GM12878 (cell line): ENCODE measurements around the gene ROM1. TPM values are rescaled to one million over a fixed set of nuclear protein-coding genes. Genes with fewer than 3 reads are reported as not detected.

Source experiments
- CHD2 ChIP-seq: IDR thresholded peaks from 2 replicates; pipeline ENCODE4 v1.6.1; 2011; ENCODE audit warnings: low read depth, low read length, improper control_type of control experiment, borderline replicate concordance
- FOS ChIP-seq: IDR thresholded peaks from 3 replicates; pipeline ENCODE4 v1.6.1; 2011; ENCODE audit warnings: borderline replicate concordance; ENCODE audit not compliant: insufficient read length; ENCODE audit errors: extremely low read depth
- HDAC6 ChIP-seq: fragments of 200-600 bp; sonication (generic); IDR thresholded peaks from one replicate; pipeline ENCODE4 v1.8.0; 2017; ENCODE audit warnings: antibody characterized with exemption; ENCODE audit not compliant: unreplicated experiment
- IKZF1 ChIP-seq: fragments of 450-650 bp; conservative IDR thresholded peaks from 2 replicates; pipeline ENCODE4 v1.6.1; 2017; ENCODE audit warnings: antibody characterized with exemption, mild to moderate bottlenecking
- IKZF2 ChIP-seq, 2 experiments: fragments of 450-650 bp; IDR thresholded peaks; 2 replicates each; pipeline ENCODE4 v1.6.1; 2017; ENCODE audit warnings: mild to moderate bottlenecking in 2 of 2, moderate library complexity in 2 of 2
- MYC ChIP-seq: IDR thresholded peaks from 2 replicates; pipeline ENCODE4 v1.6.1; 2011; ENCODE audit warnings: mild to moderate bottlenecking, low read length, moderate library complexity, inconsistent platforms; ENCODE audit not compliant: insufficient read depth, insufficient replicate concordance, insufficient read length, severe bottlenecking
- NFYB ChIP-seq: IDR thresholded peaks from 2 replicates; pipeline ENCODE4 v1.6.1; 2011; ENCODE audit warnings: low read depth, mild to moderate bottlenecking, low read length, improper control_type of control experiment, moderate library complexity; ENCODE audit not compliant: insufficient read depth
- POU2F2 ChIP-seq: IDR thresholded peaks from 3 replicates; pipeline ENCODE4 v1.6.1; 2011; ENCODE audit warnings: low read depth, mild to moderate bottlenecking, low read length, borderline replicate concordance
- RFX5 ChIP-seq: IDR thresholded peaks from 2 replicates; pipeline ENCODE4 v1.6.1; 2011; ENCODE audit warnings: low read depth, low read length, improper control_type of control experiment
- SMARCA5 ChIP-seq: fragments of 450-650 bp; IDR thresholded peaks from 2 replicates; pipeline ENCODE4 v1.6.1; 2017; ENCODE audit warnings: mild to moderate bottlenecking
- SREBF1 ChIP-seq: IDR thresholded peaks from 2 replicates; pipeline ENCODE4 v1.6.1; 2012; ENCODE audit warnings: mild to moderate bottlenecking, low read length
- TAF1 ChIP-seq: IDR thresholded peaks from 2 replicates; pipeline ENCODE4 v1.6.1; 2011; ENCODE audit warnings: mild to moderate bottlenecking, low read depth, low read length, borderline replicate concordance
- TARDBP ChIP-seq: IDR thresholded peaks from 2 replicates; pipeline ENCODE4 v1.6.1; 2016; ENCODE audit warnings: borderline replicate concordance
- WRNIP1 ChIP-seq: IDR thresholded peaks from 2 replicates; pipeline ENCODE4 v1.6.1; 2011; ENCODE audit warnings: low read depth, low read length, improper control_type of control experiment, borderline replicate concordance
- YY1 ChIP-seq: IDR thresholded peaks from 2 replicates; pipeline ENCODE4 v1.6.1; 2011; ENCODE audit warnings: low read depth, mild to moderate bottlenecking, low read length
- ZBED1 ChIP-seq: IDR thresholded peaks from 2 replicates; pipeline ENCODE4 v1.6.1; 2016; ENCODE audit warnings: borderline replicate concordance
- ZNF622 ChIP-seq: fragments of 450-650 bp; IDR thresholded peaks from 2 replicates; pipeline ENCODE4 v1.6.1; 2017; ENCODE audit warnings: mild to moderate bottlenecking, inconsistent platforms
- polyA plus RNA-seq, 11 experiments: library from polyadenylated mRNA; depleted of rRNA in 4 of 11; unstranded in 6 of 11; stranded (reverse) in 5 of 11; fragments of >200 nt; fragmentation: Nextera tagmentation in 4 of 11; fragmentation: Illumina TruSeq in 1 of 11; extraction: Ambion mirVana in 4 of 11; extraction: Trizol in 1 of 11; gene quantifications; 1 replicate in 1 of 11; 2 replicates in 10 of 11; pipeline versions ENCODE4 v1.2.1 to v1.2.3, GENCODE V29; 2011 to 2016; ENCODE audit warnings: inconsistent platforms in 2 of 11, missing spikeins in 2 of 11, low read depth in 1 of 11
- total RNA-seq, 4 experiments: library from RNA; depleted of rRNA in 3 of 4; stranded (reverse); fragments of >200 nt in 3 of 4; fragmentation: Illumina TruSeq in 1 of 4; extraction: Trizol in 1 of 4; gene quantifications; 2 replicates each; pipeline versions ENCODE4 v1.2.1 to v1.2.3, GENCODE V29; 2013 to 2021
- TF ChIP-seq, protein P1 (sequence below): fragments of 450-650 bp; IDR thresholded peaks from 2 replicates; pipeline ENCODE4 v1.6.1; 2018; ENCODE audit warnings: borderline replicate concordance, mild to moderate bottlenecking; ENCODE audit not compliant: partially characterized antibody
- TF ChIP-seq, protein P2 (sequence below): fragments of 450-650 bp; IDR thresholded peaks from 2 replicates; pipeline ENCODE4 v1.6.1; 2017; ENCODE audit warnings: low read depth, mild to moderate bottlenecking, moderate library complexity
- TF ChIP-seq, protein P3 (sequence below): IDR thresholded peaks from 2 replicates; pipeline ENCODE4 v1.6.1; 2011; ENCODE audit warnings: borderline replicate concordance, low read depth, mild to moderate bottlenecking, moderate library complexity, low read length; ENCODE audit not compliant: insufficient read depth, poor library complexity, severe bottlenecking
- TF ChIP-seq, protein P4 (sequence below): IDR thresholded peaks from 2 replicates; pipeline ENCODE4 v1.6.1; 2012; ENCODE audit warnings: low read depth, low read length, improper control_type of control experiment
- TF ChIP-seq, protein P5 (sequence below): fragments of 450-650 bp; IDR thresholded peaks from 2 replicates; pipeline ENCODE4 v1.6.1; 2017; ENCODE audit warnings: mild to moderate bottlenecking

The ROM1 gene
- total and polyA plus RNA-seq, 10 of the 15 experiments (the other 5 are each of a cell fraction or from before 2014, with no cell fraction given), result 0.42 to 3.0 (median 1.1) TPM

DNA sequence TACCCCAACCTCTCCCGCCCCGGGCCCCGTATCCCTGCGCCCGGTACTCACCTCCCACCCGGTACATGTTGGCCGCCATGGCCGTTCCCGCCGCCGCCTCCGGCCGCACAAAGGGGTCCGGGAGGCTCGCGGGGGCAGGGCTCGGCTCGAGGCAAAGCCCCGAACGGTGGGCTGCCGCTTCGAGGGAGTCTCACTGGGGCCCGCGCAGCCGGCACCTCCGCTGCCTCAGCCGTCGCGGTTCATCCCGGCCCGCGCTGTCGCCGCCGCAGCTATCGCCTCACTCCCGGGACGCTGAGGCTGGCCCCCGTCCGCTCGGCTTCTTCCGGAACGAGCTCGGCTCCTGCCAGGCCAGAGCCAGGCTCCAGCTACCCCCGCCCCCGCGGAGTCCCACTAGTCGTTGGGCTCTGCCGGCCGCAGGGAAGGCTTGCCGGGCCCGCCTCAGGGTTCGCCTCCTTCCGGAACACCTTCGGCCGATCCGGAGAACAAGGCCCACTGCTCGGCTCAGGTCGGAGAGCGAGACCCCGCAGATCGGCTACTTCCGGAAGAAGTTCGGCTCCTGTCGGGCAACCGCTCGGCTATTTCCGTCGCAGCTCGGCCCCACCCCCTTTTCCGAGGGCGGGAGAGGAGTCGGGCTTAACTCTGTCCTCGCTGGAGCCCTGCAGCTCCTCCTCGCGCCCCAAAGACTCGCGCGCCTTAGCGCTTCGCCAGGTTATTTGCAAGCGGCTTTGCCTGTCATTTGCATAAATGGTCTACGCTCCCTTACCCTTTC is 11.5 kb upstream of the ROM1 start, which contains the start of gene MTA2 (continued):
- TF ChIP-seq CHD2 (no peak), YY1 (peak; percentile 84), ZBED1 (no peak), HDAC6 (no peak), ZNF622 (no peak), WRNIP1 (no peak), RFX5 (no peak), IKZF2 (IDR thresholded peaks at IDR 0.05) (no peak; a peak in 1 of 4 replicates), TARDBP (no peak), FOS (no peak), SMARCA5 (peak; percentile 88), SREBF1 (no peak), IKZF1 (0 out of 2 replicates have a peak, but pooled peaks have one; percentile 51), MYC (peak; percentile 62), TAF1 (no peak; the same call in 1 of the 2 replicates), NFYB (no peak), POU2F2 (peak; percentile 95)
- TF ChIP-seq, protein P1, sequence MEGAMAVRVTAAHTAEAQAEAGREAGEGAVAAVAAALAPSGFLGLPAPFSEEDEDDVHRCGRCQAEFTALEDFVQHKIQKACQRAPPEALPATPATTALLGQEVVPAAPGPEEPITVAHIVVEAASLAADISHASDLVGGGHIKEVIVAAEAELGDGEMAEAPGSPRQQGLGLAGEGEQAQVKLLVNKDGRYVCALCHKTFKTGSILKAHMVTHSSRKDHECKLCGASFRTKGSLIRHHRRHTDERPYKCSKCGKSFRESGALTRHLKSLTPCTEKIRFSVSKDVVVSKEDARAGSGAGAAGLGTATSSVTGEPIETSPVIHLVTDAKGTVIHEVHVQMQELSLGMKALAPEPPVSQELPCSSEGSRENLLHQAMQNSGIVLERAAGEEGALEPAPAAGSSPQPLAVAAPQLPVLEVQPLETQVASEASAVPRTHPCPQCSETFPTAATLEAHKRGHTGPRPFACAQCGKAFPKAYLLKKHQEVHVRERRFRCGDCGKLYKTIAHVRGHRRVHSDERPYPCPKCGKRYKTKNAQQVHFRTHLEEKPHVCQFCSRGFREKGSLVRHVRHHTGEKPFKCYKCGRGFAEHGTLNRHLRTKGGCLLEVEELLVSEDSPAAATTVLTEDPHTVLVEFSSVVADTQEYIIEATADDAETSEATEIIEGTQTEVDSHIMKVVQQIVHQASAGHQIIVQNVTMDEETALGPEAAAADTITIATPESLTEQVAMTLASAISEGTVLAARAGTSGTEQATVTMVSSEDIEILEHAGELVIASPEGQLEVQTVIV, result peak; percentile 20
- TF ChIP-seq, protein P2, sequence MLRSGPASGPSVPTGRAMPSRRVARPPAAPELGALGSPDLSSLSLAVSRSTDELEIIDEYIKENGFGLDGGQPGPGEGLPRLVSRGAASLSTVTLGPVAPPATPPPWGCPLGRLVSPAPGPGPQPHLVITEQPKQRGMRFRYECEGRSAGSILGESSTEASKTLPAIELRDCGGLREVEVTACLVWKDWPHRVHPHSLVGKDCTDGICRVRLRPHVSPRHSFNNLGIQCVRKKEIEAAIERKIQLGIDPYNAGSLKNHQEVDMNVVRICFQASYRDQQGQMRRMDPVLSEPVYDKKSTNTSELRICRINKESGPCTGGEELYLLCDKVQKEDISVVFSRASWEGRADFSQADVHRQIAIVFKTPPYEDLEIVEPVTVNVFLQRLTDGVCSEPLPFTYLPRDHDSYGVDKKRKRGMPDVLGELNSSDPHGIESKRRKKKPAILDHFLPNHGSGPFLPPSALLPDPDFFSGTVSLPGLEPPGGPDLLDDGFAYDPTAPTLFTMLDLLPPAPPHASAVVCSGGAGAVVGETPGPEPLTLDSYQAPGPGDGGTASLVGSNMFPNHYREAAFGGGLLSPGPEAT, result no peak
- TF ChIP-seq, protein P3, sequence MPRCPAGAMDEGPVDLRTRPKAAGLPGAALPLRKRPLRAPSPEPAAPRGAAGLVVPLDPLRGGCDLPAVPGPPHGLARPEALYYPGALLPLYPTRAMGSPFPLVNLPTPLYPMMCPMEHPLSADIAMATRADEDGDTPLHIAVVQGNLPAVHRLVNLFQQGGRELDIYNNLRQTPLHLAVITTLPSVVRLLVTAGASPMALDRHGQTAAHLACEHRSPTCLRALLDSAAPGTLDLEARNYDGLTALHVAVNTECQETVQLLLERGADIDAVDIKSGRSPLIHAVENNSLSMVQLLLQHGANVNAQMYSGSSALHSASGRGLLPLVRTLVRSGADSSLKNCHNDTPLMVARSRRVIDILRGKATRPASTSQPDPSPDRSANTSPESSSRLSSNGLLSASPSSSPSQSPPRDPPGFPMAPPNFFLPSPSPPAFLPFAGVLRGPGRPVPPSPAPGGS, result peak; percentile 18
- TF ChIP-seq, protein P4, sequence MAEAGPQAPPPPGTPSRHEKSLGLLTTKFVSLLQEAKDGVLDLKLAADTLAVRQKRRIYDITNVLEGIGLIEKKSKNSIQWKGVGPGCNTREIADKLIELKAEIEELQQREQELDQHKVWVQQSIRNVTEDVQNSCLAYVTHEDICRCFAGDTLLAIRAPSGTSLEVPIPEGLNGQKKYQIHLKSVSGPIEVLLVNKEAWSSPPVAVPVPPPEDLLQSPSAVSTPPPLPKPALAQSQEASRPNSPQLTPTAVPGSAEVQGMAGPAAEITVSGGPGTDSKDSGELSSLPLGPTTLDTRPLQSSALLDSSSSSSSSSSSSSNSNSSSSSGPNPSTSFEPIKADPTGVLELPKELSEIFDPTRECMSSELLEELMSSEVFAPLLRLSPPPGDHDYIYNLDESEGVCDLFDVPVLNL, result 0 out of 2 replicates have a peak, but pooled peaks have one; percentile 23
- TF ChIP-seq, protein P5, sequence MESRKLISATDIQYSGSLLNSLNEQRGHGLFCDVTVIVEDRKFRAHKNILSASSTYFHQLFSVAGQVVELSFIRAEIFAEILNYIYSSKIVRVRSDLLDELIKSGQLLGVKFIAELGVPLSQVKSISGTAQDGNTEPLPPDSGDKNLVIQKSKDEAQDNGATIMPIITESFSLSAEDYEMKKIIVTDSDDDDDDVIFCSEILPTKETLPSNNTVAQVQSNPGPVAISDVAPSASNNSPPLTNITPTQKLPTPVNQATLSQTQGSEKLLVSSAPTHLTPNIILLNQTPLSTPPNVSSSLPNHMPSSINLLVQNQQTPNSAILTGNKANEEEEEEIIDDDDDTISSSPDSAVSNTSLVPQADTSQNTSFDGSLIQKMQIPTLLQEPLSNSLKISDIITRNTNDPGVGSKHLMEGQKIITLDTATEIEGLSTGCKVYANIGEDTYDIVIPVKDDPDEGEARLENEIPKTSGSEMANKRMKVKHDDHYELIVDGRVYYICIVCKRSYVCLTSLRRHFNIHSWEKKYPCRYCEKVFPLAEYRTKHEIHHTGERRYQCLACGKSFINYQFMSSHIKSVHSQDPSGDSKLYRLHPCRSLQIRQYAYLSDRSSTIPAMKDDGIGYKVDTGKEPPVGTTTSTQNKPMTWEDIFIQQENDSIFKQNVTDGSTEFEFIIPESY, result no peak
